Left hindlimb (tissue), 1 donor: ENCODE measurements around the gene ATP5PD.
"Not testable (repeated sequence)": the region's sequence is repeated elsewhere in the genome, so short reads cannot be mapped to it uniquely, and the experiment has no call there.

Source experiments
- DNase-seq: peaks from one replicate; pipeline ENCODE4 v3.0.0-alpha.2; 2018

The ATP5PD gene

GRCh38 chr17:75049057-75049456 is 2.3 kb upstream of the ATP5PD start:
- DNase-seq, result no peak

GRCh38 chr17:75048249-75048878 is 1.6 kb upstream of the ATP5PD start:
- peak; percentile 59 for DNase-seq

- DNase-seq, result peak; percentile 61
These were observed 779 bp upstream of the ATP5PD start for GRCh38 chr17:75047398-75048098.

- not testable (repeated sequence) for DNase-seq
These were observed 793 bp downstream of the ATP5PD start for GRCh38 chr17:75045946-75046406.

GRCh38 chr17:75044716-75045115 is 2.1 kb downstream of the ATP5PD start:
- DNase-seq, result no peak

GRCh38 chr17:75043789-75044188 is 3.0 kb downstream of the ATP5PD start:
- DNase-seq, result not testable (repeated sequence)

- no peak for DNase-seq
These were observed 5.0 kb downstream of the ATP5PD start for GRCh38 chr17:75041656-75042280.

- no peak for DNase-seq
These were observed 7.5 kb downstream of the ATP5PD start for GRCh38 chr17:75039238-75039637.

GRCh38 chr17:75036643-75037268 is 10.0 kb downstream of the ATP5PD start:
- DNase-seq, result peak; percentile 79

- peak; percentile 93 for DNase-seq
These were observed 12.4 kb downstream of the ATP5PD start for GRCh38 chr17:75034236-75034908.

GRCh38 chr17:75033346-75034235 is 13.2 kb downstream of the ATP5PD start:
- peak; percentile 96 for DNase-seq

- no peak for DNase-seq
These were observed 14.0 kb downstream of the ATP5PD start for GRCh38 chr17:75032720-75033280.

- DNase-seq, result peak; percentile 86
These were observed 14.6 kb downstream of the ATP5PD start for GRCh38 chr17:75031972-75032719.

- no peak for DNase-seq
These were observed 16.6 kb downstream of the ATP5PD start for GRCh38 chr17:75030161-75030560.

- not testable (repeated sequence) for DNase-seq
These were observed 20.1 kb downstream of the ATP5PD start for GRCh38 chr17:75026650-75027049.

- not testable (repeated sequence) for DNase-seq
These were observed 21.4 kb downstream of the ATP5PD start for GRCh38 chr17:75025398-75025734.

GRCh38 chr17:75024686-75025397 is 21.9 kb downstream of the ATP5PD start:
- no peak for DNase-seq

GRCh38 chr17:75020331-75021110 is 26.2 kb downstream of the ATP5PD start:
- no peak for DNase-seq

GRCh38 chr17:75019710-75020109 is 27.1 kb downstream of the ATP5PD start:
- no peak for DNase-seq
